Measurements from ENCODE around the gene ETV2.
"Not testable (repeated sequence)": the region's sequence is repeated elsewhere in the genome, so short reads cannot be mapped to it uniquely, and the experiment has no call there.

Gene ETV2

DNA sequence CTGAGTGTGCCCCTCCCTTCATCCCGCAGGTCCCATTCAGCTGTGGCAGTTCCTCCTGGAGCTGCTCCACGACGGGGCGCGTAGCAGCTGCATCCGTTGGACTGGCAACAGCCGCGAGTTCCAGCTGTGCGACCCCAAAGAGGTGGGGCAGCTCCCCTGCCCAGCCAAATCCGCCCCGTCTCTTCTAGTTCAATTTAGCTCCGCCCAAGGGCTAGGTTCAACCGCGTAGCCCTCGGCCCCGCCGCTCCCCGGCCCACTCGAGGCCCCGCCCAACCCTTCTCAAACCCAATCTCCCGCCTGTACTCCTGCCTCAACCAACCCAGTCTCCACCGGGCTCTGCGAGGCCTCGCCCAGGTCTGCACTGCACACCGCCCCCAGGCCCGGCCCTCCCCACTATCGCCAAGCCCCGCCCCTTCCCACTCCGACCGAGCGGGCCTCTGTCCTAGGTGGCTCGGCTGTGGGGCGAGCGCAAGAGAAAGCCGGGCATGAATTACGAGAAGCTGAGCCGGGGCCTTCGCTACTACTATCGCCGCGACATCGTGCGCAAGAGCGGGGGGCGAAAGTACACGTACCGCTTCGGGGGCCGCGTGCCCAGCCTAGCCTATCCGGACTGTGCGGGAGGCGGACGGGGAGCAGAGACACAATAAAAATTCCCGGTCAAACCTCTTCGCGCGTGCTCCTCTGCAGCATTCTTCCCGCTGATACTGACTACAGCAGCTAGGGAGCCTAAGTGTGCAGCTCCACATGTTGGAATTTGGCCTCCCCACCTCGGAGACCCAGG is 2.9 kb downstream of the ETV2 start:
- DNase-seq (ENCODE audit: low read depth), result peak; percentile 33
- TF ChIP-seq, protein P1, sequence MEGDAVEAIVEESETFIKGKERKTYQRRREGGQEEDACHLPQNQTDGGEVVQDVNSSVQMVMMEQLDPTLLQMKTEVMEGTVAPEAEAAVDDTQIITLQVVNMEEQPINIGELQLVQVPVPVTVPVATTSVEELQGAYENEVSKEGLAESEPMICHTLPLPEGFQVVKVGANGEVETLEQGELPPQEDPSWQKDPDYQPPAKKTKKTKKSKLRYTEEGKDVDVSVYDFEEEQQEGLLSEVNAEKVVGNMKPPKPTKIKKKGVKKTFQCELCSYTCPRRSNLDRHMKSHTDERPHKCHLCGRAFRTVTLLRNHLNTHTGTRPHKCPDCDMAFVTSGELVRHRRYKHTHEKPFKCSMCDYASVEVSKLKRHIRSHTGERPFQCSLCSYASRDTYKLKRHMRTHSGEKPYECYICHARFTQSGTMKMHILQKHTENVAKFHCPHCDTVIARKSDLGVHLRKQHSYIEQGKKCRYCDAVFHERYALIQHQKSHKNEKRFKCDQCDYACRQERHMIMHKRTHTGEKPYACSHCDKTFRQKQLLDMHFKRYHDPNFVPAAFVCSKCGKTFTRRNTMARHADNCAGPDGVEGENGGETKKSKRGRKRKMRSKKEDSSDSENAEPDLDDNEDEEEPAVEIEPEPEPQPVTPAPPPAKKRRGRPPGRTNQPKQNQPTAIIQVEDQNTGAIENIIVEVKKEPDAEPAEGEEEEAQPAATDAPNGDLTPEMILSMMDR (IDR thresholded peaks at IDR 0.05; ENCODE audit: control insufficient read depth, insufficient read depth, low read depth, low read length, missing control alignments), result no peak
- peak overlapping the region; percentile 55 for H3K4me3 ChIP-seq (ENCODE audit: control insufficient read depth, low read depth, low read length)

DNA sequence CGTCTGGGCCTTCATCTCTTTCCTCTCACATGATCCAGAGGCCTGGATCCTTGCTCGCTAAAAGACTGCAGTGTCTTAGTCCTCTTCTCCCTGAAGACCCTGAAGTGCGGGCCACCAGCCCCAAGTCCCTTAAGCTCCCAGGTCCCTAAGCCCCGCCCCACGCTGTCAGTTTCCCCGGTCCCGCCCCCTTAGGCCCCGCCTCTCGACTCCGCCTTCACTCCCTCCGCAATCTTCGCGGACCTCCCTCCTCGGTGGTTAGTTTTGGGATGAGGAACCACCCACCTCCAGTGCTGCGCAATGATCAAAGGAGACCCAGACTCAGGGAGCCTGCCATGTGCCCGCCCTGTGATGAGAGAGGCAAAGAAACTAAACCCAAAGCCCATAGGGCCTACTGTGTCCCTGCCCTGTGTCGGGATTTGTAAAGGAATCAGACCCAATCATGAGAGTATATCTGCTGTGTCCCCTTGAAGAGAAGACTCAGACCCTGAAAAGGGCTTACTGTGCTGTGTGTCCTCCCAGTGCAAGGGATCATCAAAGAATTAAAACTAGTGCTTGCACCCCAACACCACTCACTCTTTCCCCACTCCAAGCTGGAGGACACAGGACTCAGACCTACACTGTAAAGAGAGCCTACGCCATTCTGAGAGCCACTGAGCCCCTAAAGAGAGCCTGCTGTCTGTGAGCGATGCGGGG is 3.6 kb downstream of the ETV2 start:
- DNase-seq (ENCODE audit: low read depth), result no peak
- TF ChIP-seq, protein P1 (IDR thresholded peaks at IDR 0.05; ENCODE audit: control insufficient read depth, insufficient read depth, low read depth, low read length, missing control alignments), result no peak
- peak overlapping the region; percentile 55 for H3K4me3 ChIP-seq (ENCODE audit: control insufficient read depth, low read depth, low read length)

DNA sequence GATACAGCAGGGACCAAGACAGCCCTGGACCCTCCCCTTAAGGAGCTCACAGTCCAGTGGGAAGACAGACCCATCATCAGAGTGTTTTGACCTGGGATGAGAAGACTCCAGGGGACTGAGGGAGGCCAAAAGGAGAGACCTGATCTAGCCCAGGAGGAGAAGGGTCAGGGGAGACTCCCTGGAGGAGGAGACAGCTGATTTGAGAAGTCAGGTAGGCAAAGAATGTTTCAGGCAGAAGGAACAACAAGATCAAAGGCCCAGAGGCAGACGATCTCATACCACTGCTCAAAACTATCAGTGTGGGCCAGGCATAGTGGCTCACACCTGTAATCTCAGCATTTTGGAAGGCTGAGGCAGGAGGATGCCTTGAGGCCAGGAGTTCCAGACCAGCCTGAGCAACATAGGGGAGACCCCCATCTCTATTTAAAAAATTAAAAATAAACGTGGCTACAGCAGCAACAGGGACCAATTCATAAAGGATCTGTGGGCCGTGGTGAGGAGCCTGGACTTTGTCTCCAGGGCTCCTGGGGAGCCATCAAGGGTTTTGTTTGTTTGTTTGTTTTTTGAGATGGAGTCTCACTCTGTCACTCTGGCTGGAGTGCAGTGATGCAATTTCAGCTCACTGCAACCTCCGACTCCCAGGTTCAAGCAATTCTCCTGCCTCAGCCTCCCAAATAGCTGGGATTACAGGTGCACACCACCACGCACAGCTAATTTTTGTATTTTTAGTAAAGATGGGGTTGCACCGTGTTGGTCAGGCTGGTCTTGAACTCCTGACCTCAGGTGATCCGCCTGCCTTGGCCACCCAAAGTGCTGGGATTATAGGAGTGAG is 4.4 kb downstream of the ETV2 start:
- DNase-seq (ENCODE audit: low read depth), result no peak
- TF ChIP-seq, protein P1 (IDR thresholded peaks at IDR 0.05; ENCODE audit: control insufficient read depth, insufficient read depth, low read depth, low read length, missing control alignments), result no peak
- no peak overlapping the region for H3K4me3 ChIP-seq (ENCODE audit: control insufficient read depth, low read depth, low read length)

DNA sequence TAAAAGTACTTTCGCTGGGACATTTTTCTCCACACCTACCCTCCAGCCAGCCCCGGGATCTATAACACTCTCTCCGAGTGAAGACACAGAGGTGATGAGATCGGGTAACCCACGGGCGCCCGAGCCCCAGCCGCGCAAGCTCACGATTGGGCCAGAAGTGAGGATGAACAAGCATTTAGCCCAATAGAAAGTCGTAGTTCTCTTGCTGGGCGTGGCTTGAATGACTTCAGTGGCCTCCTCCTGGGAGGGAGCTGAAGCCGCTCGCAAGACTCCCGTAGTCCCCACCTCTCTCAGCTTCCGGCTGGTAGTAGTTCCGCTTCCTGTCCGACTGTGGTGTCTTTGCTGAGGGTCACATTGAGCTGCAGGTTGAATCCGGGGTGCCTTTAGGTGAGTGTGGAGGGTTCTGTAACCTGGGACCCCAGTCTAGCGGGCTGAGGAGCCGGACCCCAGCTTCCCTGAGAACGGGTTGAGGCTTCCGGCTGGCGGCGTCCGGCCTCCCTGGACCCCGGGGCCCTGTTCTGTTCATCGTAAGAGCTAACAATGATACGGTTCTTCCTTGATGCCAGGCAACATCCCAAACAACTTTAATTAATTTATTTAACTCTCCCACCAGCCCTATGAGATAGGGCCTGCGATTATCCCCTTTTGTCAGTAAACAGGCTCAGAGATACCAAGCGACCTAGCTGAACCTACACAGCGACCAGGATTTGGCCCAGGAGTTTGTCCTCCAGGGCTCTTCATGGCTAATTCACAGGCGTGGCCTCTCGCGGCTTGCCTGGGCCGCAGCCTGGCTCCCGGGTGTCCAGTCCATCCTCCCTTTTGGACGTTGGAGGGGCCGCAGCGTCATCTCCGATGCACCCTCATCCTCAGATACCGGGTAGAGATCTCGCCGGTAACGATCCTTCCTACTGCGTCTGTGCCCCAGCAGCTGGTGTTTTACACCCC is 6.7 kb downstream of the ETV2 start, which contains the start of gene COX6B1:
COX6B1 (plus strand) TSS at position 307 of the 945 bp plus-strand sequence. CDS start 2,921 bp downstream, outside the sequence.
- DNase-seq (ENCODE audit: low read depth), result peak; percentile 87
- TF ChIP-seq, protein P1 (IDR thresholded peaks at IDR 0.05; ENCODE audit: control insufficient read depth, insufficient read depth, low read depth, low read length, missing control alignments), result no peak
- H3K4me3 ChIP-seq (ENCODE audit: control insufficient read depth, low read depth, low read length), result peak within 1 kb of the TSS; percentile 58

DNA sequence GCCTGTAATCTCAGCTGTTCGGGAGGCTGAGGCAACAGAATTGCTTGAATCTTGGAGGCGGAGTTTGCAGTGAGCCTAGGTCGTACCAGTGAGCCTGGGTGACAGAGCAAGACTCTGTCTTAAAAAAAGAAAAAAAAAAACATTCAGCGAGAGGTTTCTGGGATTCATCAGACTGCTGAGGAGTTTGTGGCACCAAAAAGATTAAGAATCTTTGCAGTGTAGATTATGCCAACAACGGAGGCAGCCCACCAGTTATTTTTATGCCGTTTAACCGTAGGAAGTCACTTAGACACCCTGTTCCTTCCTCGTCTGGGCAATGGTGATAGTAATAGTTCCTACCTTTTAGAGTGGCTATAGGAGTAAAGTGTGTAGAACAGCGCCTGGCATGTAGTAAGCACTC is 9.0 kb downstream of the ETV2 start:
- DNase-seq (ENCODE audit: low read depth), result no peak
- no peak overlapping the region for H3K4me3 ChIP-seq (ENCODE audit: control insufficient read depth, low read depth, low read length)
- TF ChIP-seq, protein P1 (IDR thresholded peaks at IDR 0.05; ENCODE audit: control insufficient read depth, insufficient read depth, low read depth, low read length, missing control alignments), result no peak

DNA sequence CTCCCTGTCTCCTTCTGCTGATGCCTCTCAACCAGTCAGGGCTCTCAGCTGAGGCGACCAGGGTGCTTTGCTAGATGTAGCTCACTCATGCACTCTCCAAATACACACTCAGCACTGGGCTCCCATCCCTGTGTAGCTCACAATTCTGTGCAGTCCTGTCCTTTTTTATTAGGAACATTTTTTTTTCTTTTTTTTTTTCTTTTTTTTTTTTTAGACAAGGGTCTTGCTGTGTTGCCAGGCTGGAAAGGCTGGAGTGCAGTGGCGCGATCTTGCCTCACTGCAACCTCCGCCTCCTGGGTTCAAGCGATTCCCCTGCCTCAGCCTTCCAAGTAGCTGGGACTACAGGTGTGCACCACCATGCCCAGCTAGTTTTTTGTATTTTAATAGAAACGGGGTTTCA is 13.3 kb downstream of the ETV2 start:
- H3K4me3 ChIP-seq (ENCODE audit: control insufficient read depth, low read depth, low read length); DNase-seq (ENCODE audit: low read depth): not testable (repeated sequence)

Measured in AG09309 (cell line).